HS-27A (cell line): ENCODE measurements around the gene CCDC167.

Source experiments
- DNase-seq: peaks from one replicate; pipeline ENCODE4 v3.0.0-alpha.2; 2012; ENCODE audit warnings: low read depth, missing footprints

The CCDC167 gene

GRCh38 chr6:37530297-37530696 lies 30.6 kb upstream of the CCDC167 start:
- DNase-seq, result no peak

GRCh38 chr6:37528541-37528940 lies 28.8 kb upstream of the CCDC167 start:
- DNase-seq, result no peak

GRCh38 chr6:37525460-37526357 lies 26.0 kb upstream of the CCDC167 start:
- no peak for DNase-seq

GRCh38 chr6:37524970-37525318 lies 25.3 kb upstream of the CCDC167 start:
- DNase-seq, result no peak

- DNase-seq, result peak; percentile 51
Measured at GRCh38 chr6:37524025-37524969, 24.6 kb upstream of the CCDC167 start.

GRCh38 chr6:37523412-37523811 lies 23.7 kb upstream of the CCDC167 start:
- DNase-seq, result no peak

GRCh38 chr6:37522836-37523235 lies 23.1 kb upstream of the CCDC167 start:
- DNase-seq, result no peak

GRCh38 chr6:37521674-37522073 lies 22.0 kb upstream of the CCDC167 start:
- DNase-seq, result no peak

- no peak for DNase-seq
Measured at GRCh38 chr6:37520926-37521325, 21.2 kb upstream of the CCDC167 start.

GRCh38 chr6:37519461-37519860 lies 19.8 kb upstream of the CCDC167 start:
- DNase-seq, result no peak

- DNase-seq, result no peak
Measured at GRCh38 chr6:37518116-37518515, 18.4 kb upstream of the CCDC167 start.

- no peak for DNase-seq
Measured at GRCh38 chr6:37517411-37517812, 17.7 kb upstream of the CCDC167 start.

GRCh38 chr6:37516920-37517405 lies 17.3 kb upstream of the CCDC167 start:
- no peak for DNase-seq

- DNase-seq, result no peak
Measured at GRCh38 chr6:37516076-37516919, 16.6 kb upstream of the CCDC167 start.

GRCh38 chr6:37515712-37516075 lies 16.0 kb upstream of the CCDC167 start:
- DNase-seq, result no peak

GRCh38 chr6:37514837-37515236 lies 15.1 kb upstream of the CCDC167 start:
- no peak for DNase-seq

GRCh38 chr6:37514321-37514771 lies 14.7 kb upstream of the CCDC167 start:
- DNase-seq, result no peak

GRCh38 chr6:37513576-37513975 lies 13.9 kb upstream of the CCDC167 start:
- no peak for DNase-seq

- DNase-seq, result no peak
Measured at GRCh38 chr6:37513155-37513554, 13.5 kb upstream of the CCDC167 start.

GRCh38 chr6:37512400-37513011 lies 12.8 kb upstream of the CCDC167 start:
- DNase-seq, result no peak

GRCh38 chr6:37511910-37512399 lies 12.3 kb upstream of the CCDC167 start:
- DNase-seq, result no peak
